ENCODE measurements around the gene FOXK1.

The FOXK1 gene

DNA sequence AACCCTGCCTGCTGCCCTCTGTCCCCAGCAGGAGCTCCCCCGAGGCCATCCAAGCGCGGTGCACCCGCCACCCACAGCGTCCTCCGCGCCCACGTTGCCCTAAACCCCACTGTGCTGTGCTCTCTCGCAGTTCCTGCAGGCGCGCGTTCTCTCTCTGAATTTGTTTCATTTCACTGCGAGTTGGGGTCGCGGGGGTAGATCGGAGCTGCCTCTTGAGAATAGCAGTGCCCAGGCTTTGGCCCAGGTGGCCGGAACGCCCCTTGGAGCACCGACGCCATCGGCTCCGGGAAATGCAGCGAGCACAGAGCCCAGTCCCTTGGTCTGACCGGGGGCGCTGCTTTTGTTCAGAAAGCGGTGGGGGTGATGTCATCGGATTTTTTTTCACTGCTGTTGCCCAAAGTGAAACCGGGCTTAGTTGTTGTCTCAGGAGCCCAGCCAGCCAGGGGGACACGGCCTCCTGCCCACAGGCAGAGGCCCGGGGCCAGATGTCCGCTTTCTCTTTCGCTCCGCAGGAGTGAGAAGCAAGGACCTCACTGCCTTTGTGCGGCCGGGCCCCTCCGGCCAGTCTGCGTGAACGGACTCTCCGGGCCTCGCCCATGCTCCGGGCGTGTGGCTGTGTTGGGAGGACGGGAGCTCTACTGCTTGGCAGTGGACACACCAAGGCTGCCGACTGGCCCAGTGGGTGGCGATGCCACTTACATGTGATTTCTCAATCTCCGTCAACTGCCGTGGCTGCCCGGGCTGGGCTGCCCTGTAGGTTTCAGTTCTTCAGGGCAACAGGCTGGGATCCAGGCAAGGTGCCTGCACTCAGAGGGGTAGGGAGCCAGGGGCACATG is 43.1 kb downstream of the FOXK1 start:
- DNase-seq, result peak; percentile 53

DNA sequence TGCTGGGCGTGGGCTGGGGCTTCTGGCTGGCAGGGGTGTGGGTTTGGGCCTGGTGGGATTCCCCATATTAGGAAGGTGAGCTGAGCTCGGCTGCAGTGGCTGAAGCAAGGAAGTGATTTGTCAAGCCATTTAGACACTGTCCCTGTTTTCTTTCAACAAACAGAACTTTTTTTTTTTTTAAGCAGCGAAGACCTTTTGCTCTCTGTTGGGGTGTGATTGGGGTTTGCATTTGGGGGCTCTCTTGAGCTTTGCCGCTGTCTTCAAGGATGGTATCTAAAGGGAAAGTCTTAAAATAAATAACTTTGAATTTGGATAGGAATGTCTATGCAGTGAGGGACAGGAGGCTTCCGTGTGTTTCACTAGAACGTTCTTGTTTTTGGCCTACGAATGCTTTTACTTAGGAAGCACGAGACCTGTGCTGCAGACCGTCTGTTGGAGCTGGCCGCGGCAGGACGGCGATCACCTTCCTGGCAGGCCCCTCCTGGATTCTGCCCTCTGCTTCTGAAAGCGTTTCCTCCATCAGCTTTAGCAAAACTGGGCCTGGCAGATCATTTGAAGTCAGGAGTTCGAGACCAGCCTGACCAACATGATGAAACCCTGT is 43.9 kb downstream of the FOXK1 start:
- no peak for DNase-seq

DNA sequence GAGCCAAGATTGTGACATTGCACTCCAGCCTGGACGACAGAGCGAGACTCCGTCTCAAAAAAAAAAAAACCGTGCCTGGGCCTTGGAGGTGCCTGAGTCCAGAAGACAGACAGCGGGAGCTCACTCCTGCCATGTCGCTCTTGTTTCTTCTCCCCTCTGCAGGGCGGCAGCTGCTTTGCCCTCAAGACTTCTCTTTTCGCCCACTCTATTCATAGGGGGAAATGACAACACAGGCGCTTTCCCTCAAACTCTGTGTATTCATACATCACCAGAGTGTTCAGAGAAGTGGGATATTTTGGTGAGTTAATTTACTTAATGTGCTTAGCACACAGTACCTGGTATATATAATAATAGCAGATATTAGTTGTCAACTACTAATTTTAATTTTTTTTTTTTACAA is 44.5 kb downstream of the FOXK1 start:
- no peak for DNase-seq

DNA sequence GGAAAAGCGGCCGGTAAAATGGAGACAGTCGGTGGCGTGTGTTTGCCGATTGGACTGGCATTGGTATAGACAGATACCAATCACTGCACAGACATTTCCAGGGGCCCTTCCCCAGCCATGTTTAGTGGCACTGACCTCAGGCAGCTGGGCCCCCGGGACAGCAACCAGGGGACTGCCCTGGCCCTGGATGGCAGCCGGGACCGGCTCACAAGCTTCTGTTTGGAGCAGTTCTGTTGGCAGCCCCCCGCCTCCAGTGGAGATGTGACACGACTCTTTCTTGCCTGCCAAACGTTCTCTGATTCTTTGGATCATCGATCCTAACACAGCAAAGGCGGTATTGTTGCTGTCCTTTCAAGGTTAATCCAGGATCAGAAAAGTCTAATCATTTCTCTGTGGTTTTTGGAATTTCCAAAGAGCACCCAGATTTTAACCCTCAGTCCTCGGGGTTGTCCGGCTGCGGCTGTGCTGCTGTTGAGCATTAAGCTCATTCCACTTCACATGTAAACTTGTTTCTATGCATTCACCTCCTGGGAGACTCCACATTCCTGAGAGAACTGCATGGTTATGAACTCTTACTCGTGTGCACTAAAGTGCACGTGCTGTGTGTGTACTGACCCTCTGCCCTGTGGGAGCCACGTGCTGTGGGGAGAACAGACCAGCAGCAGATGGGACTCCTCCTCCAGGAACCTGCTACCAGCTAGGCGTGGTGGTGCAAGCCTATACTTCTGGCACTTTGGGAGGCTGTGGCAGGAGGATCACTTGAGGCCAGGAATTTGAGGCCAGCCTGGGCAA is 46.0 kb downstream of the FOXK1 start:
- DNase-seq, result no peak

DNA sequence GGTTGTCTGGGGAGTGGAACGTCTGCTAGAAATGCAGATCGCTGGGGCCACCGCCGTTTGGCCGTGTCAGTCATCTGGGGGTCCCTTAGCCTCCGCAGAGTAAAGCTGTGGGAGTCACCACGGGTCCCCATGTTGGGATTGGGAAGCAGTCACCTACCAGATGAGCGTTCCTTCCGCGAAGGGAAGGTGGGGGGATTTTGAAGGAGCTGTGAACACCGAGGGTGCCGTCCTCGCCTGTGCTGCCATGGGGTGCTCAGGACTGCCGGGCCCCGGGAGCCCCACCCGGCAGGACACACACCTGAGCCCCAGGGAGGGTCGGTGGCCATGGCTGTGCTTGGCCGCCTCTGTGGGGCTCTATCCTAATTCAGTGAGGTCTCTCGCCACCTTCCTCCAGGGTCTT is 47.2 kb downstream of the FOXK1 start:
- DNase-seq, result no peak

DNA sequence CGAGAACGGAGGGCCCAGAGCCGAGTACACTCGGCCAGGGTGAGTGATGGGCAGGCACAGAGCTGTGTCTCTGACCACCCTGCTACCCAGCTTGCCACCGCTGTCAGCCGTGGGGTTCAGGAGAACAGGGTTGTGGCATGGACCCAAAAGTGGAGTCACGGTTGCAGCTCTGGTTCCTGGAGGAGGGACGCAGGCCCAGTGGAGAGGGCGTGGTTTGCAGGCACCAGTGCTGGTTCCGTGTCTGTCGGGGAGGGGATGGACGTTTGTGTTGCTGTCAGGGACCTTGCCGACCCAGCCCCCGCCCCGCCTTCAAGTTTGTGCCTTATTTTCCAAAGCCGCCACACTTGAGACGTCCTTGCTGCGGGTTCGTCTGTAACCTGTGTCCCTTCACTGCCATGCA is 48.2 kb downstream of the FOXK1 start:
- DNase-seq, result no peak

DNA sequence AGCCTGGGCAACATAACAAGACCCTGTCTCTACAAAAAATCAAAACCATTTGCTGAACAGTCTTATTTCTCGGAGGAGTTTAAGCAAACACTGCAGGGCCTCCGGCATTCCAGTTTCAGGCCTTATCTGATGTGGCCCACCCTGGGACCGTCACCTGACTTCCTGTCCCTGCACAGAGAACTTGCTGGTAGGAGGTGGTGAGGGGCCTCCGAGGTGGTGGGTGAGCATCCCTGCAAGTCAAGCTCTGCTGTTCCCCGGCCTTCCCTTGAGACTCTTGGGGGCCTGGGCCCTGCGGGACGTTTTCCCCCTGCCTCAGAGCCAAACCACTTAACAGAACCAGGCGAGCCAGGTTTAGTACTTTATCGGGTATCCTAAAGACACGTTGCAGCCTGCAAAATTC is 48.9 kb downstream of the FOXK1 start:
- peak; percentile 17 for DNase-seq

DNA sequence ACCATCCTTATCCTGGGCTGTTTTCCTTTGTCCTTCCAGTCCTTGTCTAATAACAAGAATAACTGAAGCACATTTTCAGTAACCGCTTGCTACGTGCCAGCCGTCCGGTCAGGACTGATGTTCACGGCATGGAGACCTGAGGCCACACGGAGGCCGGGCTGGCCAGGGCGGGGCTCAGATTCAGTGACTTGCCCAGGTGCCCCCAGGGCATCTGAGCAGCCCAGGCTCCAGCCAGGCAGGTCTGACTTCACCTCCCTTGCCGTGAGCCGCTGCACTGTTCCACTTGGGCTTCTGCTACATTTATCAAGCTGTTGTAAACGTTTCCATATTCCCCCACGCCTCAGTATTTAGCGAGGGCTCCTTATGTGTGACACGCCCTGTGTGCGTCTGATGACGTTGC is 49.7 kb downstream of the FOXK1 start:
- no peak for DNase-seq

DNA sequence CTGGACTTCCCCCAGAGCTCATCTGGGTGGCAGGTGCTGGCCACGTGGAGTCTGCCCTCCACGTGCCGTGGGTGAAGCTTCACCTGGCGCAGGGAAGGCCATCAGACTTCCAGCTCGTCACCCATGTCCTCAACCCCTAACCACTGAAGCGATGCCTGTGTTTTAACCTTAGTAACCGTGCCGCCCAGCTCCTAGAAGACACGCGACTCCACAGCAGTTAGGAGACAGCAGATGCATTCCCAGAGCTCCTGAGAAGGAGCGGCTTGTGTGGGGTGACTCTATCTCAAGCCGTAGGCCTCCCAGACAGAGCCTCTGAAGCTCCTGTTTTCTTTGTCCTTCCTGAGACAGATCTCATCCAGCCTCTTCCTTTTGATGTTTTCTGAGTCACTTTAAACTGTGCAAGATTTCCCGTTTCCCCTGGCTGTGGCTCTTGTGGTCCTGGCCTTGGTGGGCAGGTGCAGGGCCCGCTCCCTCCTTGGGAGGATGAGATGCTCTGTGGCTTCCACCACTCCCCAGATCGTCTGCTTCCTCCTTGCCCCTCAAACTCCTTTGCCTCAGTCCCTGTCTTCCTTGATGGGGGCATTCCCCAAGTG is 51.9 kb downstream of the FOXK1 start:
- peak; percentile 33 for DNase-seq

DNA sequence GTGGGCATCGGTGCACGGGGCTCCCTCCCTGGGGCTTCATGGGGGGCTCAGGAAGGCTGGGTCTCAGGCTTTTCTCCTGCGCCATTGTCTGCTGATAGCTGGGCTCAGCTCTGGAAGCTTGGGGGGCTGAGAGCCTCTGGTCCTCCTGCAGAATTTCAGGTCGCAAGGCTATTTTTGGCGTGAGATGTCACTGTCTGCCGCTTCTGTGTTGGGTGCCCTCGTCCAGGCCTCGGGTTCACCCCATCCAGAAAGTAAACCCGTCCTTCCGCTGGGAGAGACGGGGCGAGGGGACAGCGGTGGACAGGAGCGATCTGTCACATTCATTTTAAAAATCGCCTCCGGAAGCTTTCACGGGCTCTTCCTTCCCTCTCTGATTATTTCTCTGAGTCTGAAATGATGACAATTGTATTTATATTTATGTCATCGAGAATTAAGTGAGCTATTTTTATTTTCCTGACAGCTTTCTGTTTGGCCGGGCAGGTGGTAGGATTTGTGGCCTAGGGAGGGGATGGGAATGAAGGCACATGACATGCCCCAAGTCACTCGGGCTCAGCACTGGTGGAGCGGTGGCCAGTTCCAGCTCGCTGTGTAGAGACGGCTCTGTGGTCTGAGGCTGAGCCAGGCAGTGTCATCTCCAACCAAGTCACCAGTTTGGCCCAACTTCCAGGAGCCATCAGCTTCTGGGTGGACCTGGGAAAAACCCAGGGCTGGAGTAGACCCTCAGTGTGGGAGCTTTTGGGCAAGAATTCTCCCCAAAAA is 52.7 kb downstream of the FOXK1 start:
- DNase-seq, result no peak

DNA sequence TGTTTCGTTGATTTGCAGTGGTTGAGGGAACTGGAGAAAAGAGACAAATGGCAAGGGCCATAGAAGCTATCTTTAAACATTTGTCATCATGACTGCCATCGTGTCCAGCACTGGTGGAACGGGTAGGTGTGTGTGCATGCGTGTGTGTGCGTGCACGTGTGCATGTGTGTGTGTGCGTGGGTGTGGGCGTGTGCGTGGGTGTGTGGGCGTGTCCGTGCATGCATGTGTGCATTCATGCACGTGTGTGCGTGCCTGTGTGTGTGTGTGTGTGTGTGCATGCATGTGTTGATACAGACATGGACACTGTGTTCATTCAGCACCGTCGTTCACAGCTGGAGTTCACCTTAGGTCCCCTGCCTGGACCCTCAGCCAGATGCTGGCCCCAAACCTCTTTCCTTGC is 55.2 kb downstream of the FOXK1 start:
- DNase-seq, result no peak

DNA sequence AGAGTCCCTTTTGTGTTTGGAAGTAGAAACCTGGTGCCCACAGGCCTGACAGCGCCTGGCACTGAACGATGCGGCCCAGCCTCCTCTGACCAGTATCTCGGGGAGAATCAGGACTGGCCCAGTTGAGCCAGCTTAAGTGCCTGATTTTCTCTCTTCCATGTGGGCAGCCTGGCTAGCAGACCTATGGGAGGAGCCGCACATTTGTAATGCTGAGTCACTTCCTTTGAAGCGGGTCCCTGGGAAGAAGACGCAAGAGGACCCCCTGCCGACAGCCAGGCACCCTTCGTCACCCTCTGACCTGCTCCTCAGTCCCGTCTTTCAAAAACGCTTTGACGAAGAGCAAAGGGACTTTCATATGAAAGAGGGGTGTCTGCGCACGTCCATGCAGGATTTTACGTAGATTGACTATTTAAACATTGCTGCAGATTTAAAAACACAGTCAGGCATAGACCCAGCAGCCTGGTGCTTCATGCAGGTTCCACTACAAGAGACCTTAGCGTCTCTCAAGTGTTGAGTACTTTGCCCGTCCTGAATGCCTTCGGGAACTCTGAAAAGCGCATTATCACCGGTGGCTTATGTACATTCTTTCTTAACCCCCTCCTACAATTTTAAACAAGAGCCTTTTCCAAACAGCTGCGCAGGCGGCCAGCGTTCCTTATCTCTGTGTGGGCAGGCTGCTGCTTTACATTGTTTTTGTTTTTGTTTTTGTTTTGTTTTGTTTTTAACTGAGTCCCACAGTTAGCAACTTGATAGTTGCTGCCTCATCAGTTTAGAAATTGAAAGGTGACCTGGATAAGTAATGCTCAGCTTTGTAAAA is 56.8 kb downstream of the FOXK1 start:
- DNase-seq, result no peak

DNA sequence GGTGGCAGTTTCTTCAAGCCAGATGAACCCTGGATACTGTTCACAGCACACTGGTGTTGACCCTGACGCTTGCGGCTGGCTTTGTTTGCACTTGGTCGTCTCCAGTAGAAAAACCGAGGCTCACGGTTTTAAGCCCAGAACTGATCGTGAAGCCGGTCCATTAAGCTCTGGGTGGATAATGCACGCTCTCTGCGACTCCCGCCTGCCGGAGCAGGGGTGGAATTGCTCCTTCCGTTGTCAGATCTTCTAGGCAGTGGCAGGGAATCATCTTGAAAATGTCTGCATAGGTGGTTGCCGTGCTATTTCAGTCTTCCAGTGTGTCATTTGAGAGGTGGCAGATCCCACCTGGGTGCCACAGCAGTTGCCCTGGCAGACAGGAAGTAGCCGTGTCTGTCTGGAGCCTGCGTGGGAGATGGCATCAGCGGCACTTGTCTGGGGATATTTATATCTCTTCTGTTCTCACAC is 57.5 kb downstream of the FOXK1 start:
- DNase-seq, result peak; percentile 33

DNA sequence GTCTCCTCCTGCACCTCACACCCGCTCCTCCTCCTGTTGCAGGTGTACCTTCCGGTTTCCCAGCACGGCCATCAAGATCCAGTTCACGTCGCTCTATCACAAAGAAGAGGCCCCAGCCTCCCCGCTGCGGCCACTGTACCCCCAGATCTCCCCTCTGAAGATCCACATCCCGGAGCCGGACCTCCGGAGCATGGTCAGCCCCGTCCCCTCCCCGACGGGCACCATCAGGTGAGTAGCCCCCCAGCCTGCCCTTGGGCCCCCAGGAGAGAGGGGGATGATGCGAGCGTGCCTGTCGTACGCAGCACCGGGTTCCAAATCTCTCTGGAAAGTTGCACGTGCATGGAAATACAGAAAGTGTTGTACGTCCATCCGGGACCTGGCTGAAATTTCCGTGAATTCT is 58.7 kb downstream of the FOXK1 start:
- DNase-seq, result no peak

DNA sequence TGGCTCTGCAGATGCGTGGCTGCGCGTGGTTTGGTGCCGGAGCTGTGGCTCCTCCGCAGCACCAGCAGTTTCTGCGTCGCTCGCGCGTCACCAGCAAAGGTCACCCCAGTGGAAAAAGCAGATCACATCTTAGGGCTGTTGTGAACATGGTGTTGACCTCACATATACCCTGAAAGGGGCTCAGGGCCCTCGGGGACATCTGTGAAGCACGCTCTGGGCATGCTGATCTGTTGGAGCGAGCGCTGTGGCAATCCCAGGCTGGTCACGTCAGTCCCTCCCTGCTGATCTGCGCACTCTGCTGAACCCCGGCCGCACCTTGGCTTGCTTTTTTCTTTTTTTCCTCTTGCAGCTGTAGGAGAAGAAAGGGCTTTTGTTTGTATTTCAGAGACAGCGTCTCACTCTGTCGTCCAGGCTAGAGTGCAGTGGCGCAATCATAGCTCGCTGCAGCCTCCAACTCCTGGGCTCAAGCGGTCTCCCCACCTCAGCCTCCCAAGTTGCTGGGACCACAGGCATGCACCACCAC is 60.0 kb downstream of the FOXK1 start:
- no peak for DNase-seq

DNA sequence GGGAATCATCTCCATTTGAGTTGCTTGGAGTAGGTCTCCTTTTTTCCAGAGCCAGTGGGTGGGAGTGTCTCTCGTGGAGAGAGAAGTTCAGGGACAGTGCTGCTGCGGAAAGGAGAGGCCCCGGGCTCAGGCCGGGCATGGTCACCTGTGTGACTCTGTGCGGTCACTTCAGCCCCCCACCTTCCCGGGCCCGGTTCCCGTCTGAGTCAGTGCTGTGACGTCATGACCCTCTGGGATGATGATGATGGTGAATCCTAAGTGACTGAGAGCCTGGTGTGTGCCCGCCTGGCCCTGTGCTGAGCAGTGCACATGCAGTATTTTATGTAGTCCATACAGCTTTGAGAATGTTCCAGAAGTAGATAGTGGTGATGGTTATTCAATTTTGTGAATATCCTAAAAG is 60.8 kb downstream of the FOXK1 start:
- DNase-seq, result no peak

DNA sequence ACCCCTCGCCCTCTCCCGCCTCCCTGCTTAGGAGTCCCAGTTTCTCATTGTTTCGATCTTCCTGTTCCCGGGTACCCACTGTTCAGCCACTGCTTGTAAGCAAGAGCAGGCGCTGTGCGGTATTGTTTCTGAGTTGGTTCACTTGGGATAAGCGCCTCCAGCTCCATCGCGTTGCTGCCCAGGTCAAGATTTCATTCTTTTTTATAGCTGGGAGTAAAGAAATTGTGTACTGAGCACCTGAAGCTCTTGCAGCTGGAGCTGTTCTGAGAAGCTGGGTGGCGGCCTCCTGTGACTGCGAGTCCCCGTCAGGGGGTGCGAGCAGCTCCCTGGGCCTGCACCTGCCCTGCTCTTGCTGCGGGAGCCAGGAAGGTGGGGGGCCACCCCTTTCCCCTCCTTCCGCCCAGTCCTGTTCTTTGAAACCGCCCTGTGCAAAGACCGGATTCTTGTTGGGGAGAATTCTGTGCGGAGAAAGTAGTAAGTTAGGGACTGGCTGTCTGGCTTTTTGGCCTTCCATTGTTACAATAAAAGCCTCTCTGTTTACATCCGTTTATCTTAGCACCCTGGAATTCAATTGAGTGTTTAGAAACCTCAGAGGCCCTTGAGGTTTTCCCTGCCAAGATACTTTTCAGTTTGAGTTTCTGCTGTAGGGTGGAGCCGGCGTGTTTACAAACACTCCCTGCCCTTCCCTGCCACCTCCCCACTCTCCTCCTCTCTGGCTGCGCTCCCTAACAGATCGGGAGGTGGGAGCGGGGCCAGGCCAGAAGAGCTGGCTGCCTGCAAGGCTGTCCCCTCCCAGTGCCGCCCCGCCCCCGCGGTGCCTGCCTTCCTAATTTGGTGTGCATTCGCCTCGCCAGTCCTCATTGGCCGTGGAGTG is 62.5 kb downstream of the FOXK1 start:
- peak; percentile 61 for DNase-seq

DNA sequence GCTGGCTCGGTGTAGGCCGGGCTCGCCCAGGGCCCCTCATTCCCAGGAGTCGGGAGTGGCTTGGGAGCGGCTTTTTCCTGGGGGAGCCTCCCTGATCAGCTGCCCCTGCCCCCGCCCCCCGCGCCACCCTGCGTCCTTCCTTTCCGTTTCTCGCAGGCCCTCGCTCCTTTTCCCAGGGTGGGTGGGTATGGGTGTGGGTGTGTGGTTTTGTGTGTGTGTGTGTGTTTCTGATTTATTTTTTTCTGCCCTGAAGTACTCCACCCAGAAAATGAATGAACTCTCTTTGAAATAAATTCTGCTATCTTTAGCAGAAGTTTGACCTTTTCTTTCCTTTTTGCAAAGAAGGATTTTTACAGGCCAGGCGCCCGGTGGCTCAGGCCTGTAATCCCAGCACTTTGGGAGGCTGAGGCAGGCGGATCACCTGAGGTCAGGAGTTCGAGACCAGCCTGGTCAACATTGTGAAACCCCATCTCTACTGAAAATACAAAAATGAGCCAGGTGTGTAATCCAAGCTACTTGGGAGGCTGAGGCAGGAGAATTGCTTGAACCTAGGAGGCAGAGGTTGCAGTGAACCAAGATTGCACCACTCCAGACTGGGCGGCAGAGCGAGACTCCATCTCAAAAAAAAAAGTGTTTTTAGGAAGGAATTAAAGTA is 63.3 kb downstream of the FOXK1 start:
- DNase-seq, result no peak
